Astrocyte of the cerebellum (primary cell): Measurements from ENCODE around the gene SNX11.

ENCODE experiments used
- DNase-seq: peaks from one replicate; pipeline ENCODE4 v3.0.0-alpha.2; 2011; ENCODE audit warnings: low read depth
- H3K4me3 ChIP-seq: 2 replicates; pipeline ENCODE4 v1.5.1; 2011; ENCODE audit warnings: mild to moderate bottlenecking, low read depth, low read length, moderate library complexity
- CTCF ChIP-seq: IDR thresholded peaks from 2 replicates; pipeline ENCODE4 v1.5.1; 2012; ENCODE audit warnings: low read length, low read depth, moderate library complexity, mild to moderate bottlenecking; ENCODE audit errors: missing control alignments
- in situ Hi-C: cut with HindIII; loops from 2 replicates; pipeline ENCODE4 v1.10.0; 2017; ENCODE audit warnings: low sequenced_read_pairs

Gene SNX11

GRCh38 chr17:48150597-48151001 lies 43.0 kb downstream of the SNX11 start:
- H3K4me3 ChIP-seq, result no peak overlapping the region
- in situ Hi-C loops, result no loop called here
- DNase-seq, result no peak
- TF ChIP-seq CTCF, result no peak

- in situ Hi-C loops, result no loop called here
- no peak for TF ChIP-seq CTCF
- no peak overlapping the region for H3K4me3 ChIP-seq
- no peak for DNase-seq
These were observed 43.7 kb downstream of the SNX11 start for GRCh38 chr17:48151220-48151619.

- in situ Hi-C loops, result no loop called here
- no peak for DNase-seq
These were observed 44.7 kb downstream of the SNX11 start for GRCh38 chr17:48152289-48152688.

GRCh38 chr17:48153691-48154358 lies 46.3 kb downstream of the SNX11 start:
- TF ChIP-seq CTCF, result peak; percentile 58
- no peak overlapping the region for H3K4me3 ChIP-seq
- DNase-seq, result peak; percentile 33
- in situ Hi-C loops, result no loop called here

More at GRCh38 chr17:48152289-48152688, 44.7 kb downstream of the SNX11 start:
- no peak overlapping the region for H3K4me3 ChIP-seq
- no peak for TF ChIP-seq CTCF

GRCh38 chr17:48155889-48156611 lies 48.5 kb downstream of the SNX11 start:
- DNase-seq, result no peak
- in situ Hi-C loops, result no loop called here
- no peak overlapping the region for H3K4me3 ChIP-seq
- no peak for TF ChIP-seq CTCF

- H3K4me3 ChIP-seq, result no peak overlapping the region
- TF ChIP-seq CTCF, result no peak
- in situ Hi-C loops, result no loop called here
- no peak for DNase-seq
These were observed 51.7 kb downstream of the SNX11 start for GRCh38 chr17:48159232-48159631.
